Muscle layer of colon (tissue), 2 donors: Measurements from ENCODE around the gene PTPRN.

ENCODE experiments used
- H3K27ac ChIP-seq: one replicate; pipeline ENCODE4 v1.7.0; 2013; ENCODE audit warnings: low read depth, mild to moderate bottlenecking, low read length, moderate library complexity
- H3K27me3 ChIP-seq, 2 donors: one replicate each; pipeline ENCODE4 v1.7.0; 2013; ENCODE audit warnings: low read length in 2 of 2, mild to moderate bottlenecking in 2 of 2; ENCODE audit not compliant: insufficient read depth in 2 of 2, control insufficient read depth in 1 of 2
- H3K36me3 ChIP-seq: one replicate; pipeline ENCODE4 v1.7.0; 2013; ENCODE audit warnings: mild to moderate bottlenecking, low read length; ENCODE audit not compliant: insufficient read depth
- H3K4me1 ChIP-seq: one replicate; pipeline ENCODE4 v1.7.0; 2013; ENCODE audit warnings: mild to moderate bottlenecking, low read length; ENCODE audit not compliant: insufficient read depth
- H3K4me3 ChIP-seq, 2 donors: one replicate each; pipeline ENCODE4 v1.7.0; 2013; ENCODE audit warnings: low read length in 2 of 2, low read depth in 1 of 2, mild to moderate bottlenecking in 1 of 2, moderate library complexity in 1 of 2
- H3K9ac ChIP-seq: one replicate; pipeline ENCODE4 v1.7.0; 2013; ENCODE audit warnings: low read length
- H3K9me3 ChIP-seq: one replicate; pipeline ENCODE4 v1.7.0; 2013; ENCODE audit warnings: mild to moderate bottlenecking, low read length
- donor health status: abdominal sarcoma.
- donor health status: Adenocarcinoma of cecum.

Gene PTPRN

DNA sequence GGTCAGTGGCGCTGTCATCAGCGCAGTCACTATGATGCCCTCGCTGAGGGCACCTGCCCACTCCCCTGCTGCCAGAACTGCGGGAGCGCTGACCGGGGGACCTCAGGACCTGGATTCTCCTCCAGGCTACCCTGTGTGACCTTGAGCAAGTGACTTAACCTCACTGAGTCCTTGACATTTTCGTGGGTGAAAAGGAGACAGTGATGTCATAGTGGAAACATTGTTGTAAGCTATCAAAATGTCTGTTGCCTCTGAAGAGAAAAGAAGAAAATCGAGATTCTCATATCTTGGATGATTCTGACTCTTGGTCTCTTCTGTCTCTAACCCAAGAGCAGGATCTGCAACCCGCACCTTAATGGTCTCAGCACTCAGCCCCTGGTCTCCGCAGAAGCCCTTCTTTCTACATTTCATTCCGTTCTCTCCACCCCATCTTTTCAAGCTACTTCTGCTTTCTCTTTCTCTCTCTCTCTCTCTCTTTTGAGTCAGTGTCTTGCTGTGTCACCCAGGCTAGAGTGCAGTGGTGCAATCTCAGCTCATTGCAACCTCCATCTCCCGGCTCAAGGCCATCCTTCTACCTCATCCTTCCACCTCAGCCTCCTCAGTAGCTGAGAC, 54.5 kb downstream of the PTPRN start:
- H3K36me3 ChIP-seq: peaks cover 9% of the 10 kb centered on the region
- peak overlapping the region; percentile 57 for H3K9ac ChIP-seq
- no peaks in the 10 kb centered on the region for H3K27me3 ChIP-seq
- no peaks in the 10 kb centered on the region for H3K9me3 ChIP-seq
- peak overlapping the region; percentile 78 to 82 for H3K4me3 ChIP-seq
- peaks cover 34% of the 10 kb centered on the region for H3K4me1 ChIP-seq
- peak overlapping the region; percentile 70 for H3K27ac ChIP-seq

DNA sequence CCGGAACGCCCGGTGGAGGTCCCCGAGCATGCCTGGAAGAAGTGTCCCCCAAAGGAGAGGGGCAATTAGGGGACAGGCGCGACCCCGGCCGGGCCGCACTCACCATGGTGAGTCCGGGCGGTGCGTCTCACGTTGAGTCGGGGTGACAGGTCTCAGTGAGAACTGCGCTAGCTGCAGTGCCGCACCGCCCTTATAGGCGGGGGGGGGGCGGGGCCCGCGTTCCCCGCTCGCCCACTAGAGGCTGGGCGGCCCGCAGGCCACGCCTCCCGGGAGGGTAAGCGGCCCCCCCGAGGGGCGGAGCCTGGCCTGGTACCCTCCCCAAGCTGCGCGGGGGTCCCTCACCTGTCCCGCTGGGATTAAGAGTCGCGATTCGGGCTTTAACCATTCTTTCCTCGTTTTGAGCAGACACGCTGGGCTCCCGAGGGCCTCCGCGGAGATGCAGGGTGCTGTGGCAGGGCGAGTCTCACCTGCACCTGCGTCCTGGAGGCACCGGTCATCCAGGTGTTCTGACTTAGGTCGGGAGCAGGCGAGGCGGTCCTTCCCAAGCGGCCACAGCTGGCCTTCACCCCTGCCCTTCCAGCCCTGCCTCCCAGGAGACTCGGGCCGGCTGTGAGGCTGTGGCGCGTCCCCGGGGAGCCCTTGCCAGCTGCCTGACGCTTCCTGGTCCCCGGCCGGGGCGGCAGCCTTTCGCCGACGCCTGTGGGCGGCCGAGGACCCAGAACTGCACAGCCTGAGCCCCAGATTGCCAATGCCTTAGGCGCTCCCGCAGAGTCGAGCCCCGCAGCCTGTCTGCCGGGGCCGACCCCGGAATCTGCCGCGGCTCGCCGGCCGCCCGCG, 55.2 kb downstream of the PTPRN start, which contains the start of gene TUBA4A:
Gene TUBA4A (minus strand): TSS at position 166 of the 837 bp plus-strand sequence. CDS start 60 bp downstream, at position 106.
- Histone ChIP-seq H3K9ac (peak within 1 kb of the TSS; percentile 57), H3K9me3 (no peaks in the 10 kb centered on the region), H3K27me3 (no peaks in the 10 kb centered on the region), H3K36me3 (peaks cover 9% of the 10 kb centered on the region), H3K27ac (peak within 1 kb of the TSS; percentile 75), H3K4me3 (peak within 1 kb of the TSS; percentile 78 to 82), H3K4me1 (peaks cover 41% of the 10 kb centered on the region)

DNA sequence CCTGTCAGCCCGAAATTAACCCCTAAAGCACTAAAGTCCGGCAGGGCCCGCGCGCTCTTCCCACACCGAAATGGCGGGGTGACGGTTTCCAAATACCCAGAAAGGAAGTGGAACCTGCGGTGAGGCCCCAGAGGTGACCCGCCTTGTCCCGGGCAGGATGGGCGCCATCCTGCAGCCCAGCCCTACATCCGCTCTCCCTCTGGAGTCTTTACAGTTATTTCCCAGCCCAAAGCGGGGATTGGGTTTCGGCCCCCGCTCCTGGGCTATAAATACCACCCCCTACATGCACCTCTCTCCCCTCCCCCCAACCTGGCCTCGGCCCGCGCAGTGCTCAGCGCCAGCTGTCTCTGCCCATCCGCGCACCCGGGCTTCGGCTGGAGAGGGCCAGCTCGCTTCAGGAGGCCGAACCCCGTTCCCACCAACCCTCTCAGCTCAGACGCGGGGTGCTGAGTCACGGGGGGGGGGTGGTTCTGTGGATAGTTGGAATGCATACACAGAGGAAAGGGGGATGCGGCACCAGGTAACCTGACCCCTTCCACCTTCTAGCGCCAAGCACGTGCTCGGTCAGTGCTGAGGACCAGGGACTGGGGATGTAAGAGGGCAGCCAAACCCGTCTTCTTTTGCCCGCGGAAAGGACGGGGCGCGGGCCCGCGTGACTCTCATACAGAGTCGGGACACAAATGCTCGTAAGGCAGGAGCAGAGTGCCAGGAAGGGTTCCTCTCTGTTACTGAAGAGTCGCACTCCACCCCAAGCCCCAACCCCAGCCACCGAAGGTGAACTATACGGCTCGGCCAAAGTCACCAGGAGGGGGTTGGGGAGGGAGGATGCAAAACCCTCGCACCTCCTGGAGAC, 56.1 kb downstream of the PTPRN start, which contains the start of gene TUBA4B:
Gene TUBA4B (plus strand): TSS at position 344 of the 853 bp plus-strand sequence. CDS start 165 bp downstream, at position 509.
- Histone ChIP-seq H3K4me3 (peak within 1 kb of the TSS; percentile 78 to 82), H3K36me3 (peaks cover 14% of the 10 kb centered on the region), H3K9me3 (no peaks in the 10 kb centered on the region), H3K27me3 (no peaks in the 10 kb centered on the region), H3K4me1 (peaks cover 43% of the 10 kb centered on the region), H3K27ac (peak within 1 kb of the TSS; percentile 75), H3K9ac (peak within 1 kb of the TSS; percentile 57)

DNA sequence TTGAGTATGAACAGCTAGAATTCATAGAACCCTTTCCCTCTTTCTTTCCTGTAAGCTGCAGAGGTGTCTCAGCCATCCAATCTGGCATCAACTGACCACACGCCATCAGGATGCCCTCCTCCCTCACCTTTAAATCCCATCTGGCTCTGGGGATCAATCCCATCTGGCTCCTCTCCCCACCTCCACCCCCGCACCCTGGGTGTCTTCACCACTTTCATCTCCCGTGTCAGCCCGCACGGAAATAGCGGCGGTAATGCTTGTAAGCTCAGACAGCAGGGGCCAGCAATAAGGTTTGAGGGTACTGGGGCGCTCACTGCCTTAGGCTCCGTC, 56.7 kb downstream of the PTPRN start:
- Histone ChIP-seq H3K27ac (peak overlapping the region; percentile 75), H3K36me3 (peaks cover 19% of the 10 kb centered on the region), H3K9me3 (no peaks in the 10 kb centered on the region), H3K4me3 (peak overlapping the region; percentile 78 to 82), H3K4me1 (peaks cover 43% of the 10 kb centered on the region), H3K9ac (peak overlapping the region; percentile 34), H3K27me3 (no peaks in the 10 kb centered on the region)

DNA sequence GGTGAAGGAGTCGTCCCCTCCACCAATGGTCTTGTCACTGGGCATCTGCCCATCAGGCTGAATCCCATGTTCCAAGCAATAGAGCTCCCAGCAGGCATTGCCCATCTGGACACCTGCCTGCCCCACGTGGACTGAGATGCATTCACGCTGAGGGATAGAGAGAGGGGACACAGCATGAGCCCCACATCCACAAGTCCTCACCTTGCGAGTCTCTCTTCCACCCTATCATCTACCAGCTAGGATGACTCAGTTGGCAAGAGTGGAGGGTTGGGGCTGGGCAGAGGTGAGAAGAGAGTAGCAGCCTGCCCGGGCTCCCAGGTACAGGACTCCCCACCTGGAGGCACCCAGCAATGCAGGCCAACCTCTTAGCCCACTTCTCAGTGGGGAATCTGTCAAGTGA, 57.1 kb downstream of the PTPRN start:
- no peaks in the 10 kb centered on the region for H3K9me3 ChIP-seq
- H3K4me1 ChIP-seq: peaks cover 46% of the 10 kb centered on the region
- no peak overlapping the region for H3K9ac ChIP-seq
- peak overlapping the region in 1 of 2 donors; percentile 82 for H3K4me3 ChIP-seq
- no peak overlapping the region for H3K27ac ChIP-seq
- peaks cover 19% of the 10 kb centered on the region for H3K36me3 ChIP-seq
- H3K27me3 ChIP-seq: no peaks in the 10 kb centered on the region

DNA sequence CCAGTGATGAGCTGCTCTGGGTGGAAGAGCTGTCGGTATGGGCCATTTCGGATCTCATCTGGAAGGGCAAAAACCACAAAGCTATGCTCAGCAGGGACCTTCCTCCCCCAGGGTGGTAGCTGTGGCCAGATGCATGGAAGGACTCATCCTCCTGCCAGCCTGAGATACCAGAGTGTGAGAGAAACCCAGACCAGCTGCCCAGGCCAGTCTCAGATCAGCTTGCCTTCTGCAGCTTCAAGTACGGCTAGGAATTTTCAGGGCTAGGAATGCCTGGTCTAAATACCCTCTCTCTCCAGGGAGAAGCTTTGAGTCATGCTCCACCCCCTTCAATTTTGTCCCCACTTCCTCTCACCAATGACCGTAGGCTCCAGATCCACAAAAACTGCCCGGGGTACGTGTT, 57.5 kb downstream of the PTPRN start:
- H3K27ac ChIP-seq: no peak overlapping the region
- H3K4me1 ChIP-seq: peaks cover 51% of the 10 kb centered on the region
- peaks cover 21% of the 10 kb centered on the region for H3K36me3 ChIP-seq
- H3K9me3 ChIP-seq: no peaks in the 10 kb centered on the region
- no peaks in the 10 kb centered on the region for H3K27me3 ChIP-seq
- H3K9ac ChIP-seq: no peak overlapping the region
- H3K4me3 ChIP-seq: no peak overlapping the region

DNA sequence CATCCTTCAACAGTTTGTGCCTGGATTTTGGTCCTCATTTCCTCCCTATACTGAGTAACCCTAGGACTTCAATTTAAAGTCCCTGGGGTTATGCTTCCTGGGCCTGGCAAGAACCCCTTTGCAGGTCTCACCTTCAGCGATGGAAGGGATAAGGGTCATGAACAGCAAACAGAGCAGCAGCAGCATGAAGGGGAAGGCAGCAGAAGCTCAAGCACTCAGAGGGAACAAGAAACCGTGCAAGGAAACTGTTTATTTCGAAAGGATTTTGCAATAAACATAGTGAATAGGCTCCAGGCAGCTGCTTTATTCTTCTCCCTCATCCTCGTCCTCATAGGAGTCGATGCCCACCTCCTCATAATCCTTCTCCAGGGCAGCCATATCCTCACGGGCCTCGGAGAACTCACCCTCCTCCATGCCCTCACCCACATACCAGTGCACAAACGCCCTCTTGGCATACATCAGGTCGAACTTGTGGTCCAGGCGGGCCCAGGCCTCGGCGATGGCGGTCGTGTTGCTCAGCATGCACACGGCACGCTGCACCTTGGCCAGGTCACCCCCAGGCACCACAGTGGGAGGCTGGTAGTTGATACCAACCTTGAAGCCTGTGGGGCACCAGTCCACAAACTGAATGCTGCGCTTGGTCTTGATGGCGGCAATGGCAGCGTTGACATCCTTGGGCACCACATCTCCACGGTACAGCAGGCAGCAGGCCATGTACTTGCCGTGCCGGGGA, 59.0 kb downstream of the PTPRN start:
- peaks cover 61% of the 10 kb centered on the region for H3K4me1 ChIP-seq
- peaks cover 24% of the 10 kb centered on the region for H3K36me3 ChIP-seq
- H3K27ac ChIP-seq: peak overlapping the region; percentile 59
- no peaks in the 10 kb centered on the region for H3K9me3 ChIP-seq
- H3K27me3 ChIP-seq: no peaks in the 10 kb centered on the region
- H3K4me3 ChIP-seq: peak overlapping the region in 1 of 2 donors; percentile 25
- peak overlapping the region; percentile 10 for H3K9ac ChIP-seq

DNA sequence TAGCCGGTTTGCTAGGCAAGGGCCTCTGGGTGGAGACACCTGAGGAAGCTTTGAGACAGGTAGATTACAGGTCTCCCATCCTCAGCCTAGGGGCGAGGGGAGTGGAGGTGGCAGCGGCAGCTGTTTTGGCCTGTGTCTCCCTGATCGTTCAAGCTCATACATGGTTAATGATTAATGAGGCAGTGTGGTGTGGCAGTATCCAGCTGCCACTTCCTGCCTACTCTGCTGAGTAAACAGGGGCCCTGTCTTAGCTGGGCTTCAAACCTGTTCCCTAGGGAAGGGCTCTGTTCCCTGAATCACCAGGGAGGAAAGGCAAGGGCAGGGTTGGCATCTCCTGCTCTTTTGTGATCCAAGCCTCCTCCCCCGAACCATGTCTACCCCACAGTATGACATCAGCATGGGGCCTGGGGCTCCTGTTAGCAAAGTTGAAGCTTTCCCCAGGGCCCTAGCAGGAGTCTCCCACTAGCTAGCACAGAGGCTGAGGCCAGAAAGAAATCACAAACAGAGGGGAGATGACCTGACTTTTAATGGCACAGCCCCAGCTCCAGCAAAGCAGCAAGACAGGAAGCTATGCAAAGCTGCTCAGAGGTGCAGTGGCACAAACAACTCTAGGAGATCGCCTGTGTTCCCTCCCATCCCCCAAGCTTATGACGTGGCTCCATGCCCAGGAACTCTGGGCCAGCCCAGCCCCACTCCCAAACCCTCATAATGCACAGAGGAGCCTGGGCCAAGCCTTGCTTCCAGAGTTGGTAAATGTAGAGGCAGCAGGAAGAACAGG, 59.8 kb downstream of the PTPRN start:
- Histone ChIP-seq H3K9me3 (no peaks in the 10 kb centered on the region), H3K27me3 (no peaks in the 10 kb centered on the region), H3K9ac (peak overlapping the region; percentile 10), H3K36me3 (peaks cover 24% of the 10 kb centered on the region), H3K4me3 (no peak overlapping the region), H3K4me1 (peaks cover 61% of the 10 kb centered on the region), H3K27ac (peak overlapping the region; percentile 59)

DNA sequence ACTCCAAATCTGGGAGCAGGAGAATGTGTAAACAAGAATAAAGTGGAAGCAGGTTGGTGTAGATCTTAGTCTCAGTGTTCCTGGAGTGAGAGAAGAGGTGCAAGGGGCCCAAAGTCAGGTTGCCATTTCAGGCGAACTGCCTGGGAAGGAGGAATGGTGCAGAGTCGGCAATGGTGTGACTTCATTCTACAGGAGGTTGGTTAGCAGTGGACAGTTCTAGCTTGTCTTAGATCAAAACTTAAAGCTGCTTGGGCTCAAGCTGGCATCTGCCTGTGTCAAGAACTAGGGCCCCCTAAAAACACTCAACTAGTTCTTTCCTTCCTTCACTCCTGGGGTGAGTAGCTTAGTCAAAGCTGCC, 60.4 kb downstream of the PTPRN start:
- no peak overlapping the region for H3K9ac ChIP-seq
- peak overlapping the region; percentile 59 for H3K27ac ChIP-seq
- H3K36me3 ChIP-seq: peaks cover 24% of the 10 kb centered on the region
- no peaks in the 10 kb centered on the region for H3K9me3 ChIP-seq
- H3K27me3 ChIP-seq: no peaks in the 10 kb centered on the region
- no peak overlapping the region for H3K4me3 ChIP-seq
- H3K4me1 ChIP-seq: peaks cover 63% of the 10 kb centered on the region
